SK-N-SH treated with all-trans-retinoic acid at 6 μM for 48 hours (cell line): Measurements from ENCODE around the gene TIPRL.

Experiments used
- OSR1 ChIP-seq: fragments of 250-450 bp; sonication (Bioruptor Pico); IDR thresholded peaks from 2 replicates; pipeline ENCODE4 v1.8.0; 2022; ENCODE audit warnings: moderate library complexity, mild to moderate bottlenecking, inconsistent platforms
- PPARA ChIP-seq: fragments of 250-450 bp; sonication (Bioruptor Pico); IDR thresholded peaks from 2 replicates; pipeline ENCODE4 v1.5.0; 2020; ENCODE audit warnings: mild to moderate bottlenecking, borderline replicate concordance
- RARB ChIP-seq: fragments of 250-450 bp; sonication (Bioruptor Pico); IDR thresholded peaks from 2 replicates; pipeline ENCODE4 v1.8.0; 2021; ENCODE audit warnings: mild to moderate bottlenecking, moderate library complexity
- SNAI2 ChIP-seq: fragments of 250-450 bp; sonication (Bioruptor Pico); IDR thresholded peaks from 2 replicates; pipeline ENCODE4 v1.5.0; 2020; ENCODE audit warnings: mild to moderate bottlenecking, moderate library complexity
- TCF4 ChIP-seq: fragments of 250-450 bp; sonication (Bioruptor Pico); IDR thresholded peaks from 2 replicates; pipeline ENCODE4 v1.8.0; 2021; ENCODE audit warnings: mild to moderate bottlenecking, moderate library complexity, borderline replicate concordance
- TOX ChIP-seq: fragments of 250-450 bp; sonication (Bioruptor Pico); IDR thresholded peaks from 2 replicates; pipeline ENCODE4 v1.8.0; 2021; ENCODE audit warnings: mild to moderate bottlenecking, moderate library complexity, borderline replicate concordance
- ZC3H10 ChIP-seq: fragments of 250-450 bp; sonication (Bioruptor Pico); IDR thresholded peaks from 2 replicates; pipeline ENCODE4 v1.5.1; 2021; ENCODE audit warnings: mild to moderate bottlenecking, moderate library complexity
- ZFP30 ChIP-seq: fragments of 450-650 bp; formaldehyde crosslinking; IDR thresholded peaks from 2 replicates; pipeline ENCODE4 v1.5.0; 2022; ENCODE audit warnings: mild to moderate bottlenecking, moderate library complexity
- TF ChIP-seq, protein P1 (sequence below): fragments of 250-450 bp; sonication (Bioruptor Pico); IDR thresholded peaks from 2 replicates; pipeline ENCODE4 v1.8.0; 2020; ENCODE audit warnings: mild to moderate bottlenecking, moderate library complexity, borderline replicate concordance

DNA sequence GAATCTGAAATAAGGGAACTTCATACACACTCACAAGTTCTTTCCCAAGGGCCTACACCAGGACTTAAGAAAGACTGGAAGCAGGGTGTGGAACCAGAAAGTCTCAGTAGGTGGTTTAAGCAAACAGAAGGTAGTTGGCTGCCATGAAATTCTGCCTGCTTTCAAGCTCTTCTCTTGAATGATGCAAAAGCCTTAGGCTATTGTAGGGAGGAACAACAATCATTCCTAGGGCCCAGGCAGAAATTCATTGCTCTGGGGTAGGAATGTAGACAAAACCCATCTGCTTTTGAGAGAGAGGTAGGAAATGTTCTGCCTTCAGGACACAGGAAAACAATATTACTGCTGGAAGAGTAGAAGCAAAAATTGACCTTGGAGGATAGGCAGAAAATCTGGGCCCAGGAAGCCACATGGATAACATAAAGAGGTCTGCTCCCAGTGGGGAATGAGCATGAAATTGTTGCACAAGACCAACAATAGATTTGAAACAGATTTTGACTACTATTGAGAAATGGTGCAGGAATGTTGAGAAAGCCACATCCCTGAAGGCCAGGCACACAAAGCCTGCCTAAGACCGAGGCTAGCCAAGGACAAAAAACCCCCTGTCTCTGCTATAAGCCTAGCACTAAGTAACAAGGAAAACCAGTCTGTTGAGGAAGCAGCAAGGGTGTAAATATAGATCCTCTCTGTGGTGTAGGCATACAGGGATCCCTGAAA, 24.3 kb downstream of the TIPRL start:
- TF ChIP-seq PPARA (CRISPR knock-in tag), result no peak
- TF ChIP-seq TCF4, result no peak
- TF ChIP-seq ZFP30 (CRISPR knock-in tag), result no peak
- no peak for TF ChIP-seq ZC3H10 (CRISPR knock-in tag)
- TF ChIP-seq SNAI2 (CRISPR knock-in tag), result no peak
- TF ChIP-seq RARB (CRISPR knock-in tag), result no peak
- TF ChIP-seq OSR1, result no peak
- TF ChIP-seq, protein P1, sequence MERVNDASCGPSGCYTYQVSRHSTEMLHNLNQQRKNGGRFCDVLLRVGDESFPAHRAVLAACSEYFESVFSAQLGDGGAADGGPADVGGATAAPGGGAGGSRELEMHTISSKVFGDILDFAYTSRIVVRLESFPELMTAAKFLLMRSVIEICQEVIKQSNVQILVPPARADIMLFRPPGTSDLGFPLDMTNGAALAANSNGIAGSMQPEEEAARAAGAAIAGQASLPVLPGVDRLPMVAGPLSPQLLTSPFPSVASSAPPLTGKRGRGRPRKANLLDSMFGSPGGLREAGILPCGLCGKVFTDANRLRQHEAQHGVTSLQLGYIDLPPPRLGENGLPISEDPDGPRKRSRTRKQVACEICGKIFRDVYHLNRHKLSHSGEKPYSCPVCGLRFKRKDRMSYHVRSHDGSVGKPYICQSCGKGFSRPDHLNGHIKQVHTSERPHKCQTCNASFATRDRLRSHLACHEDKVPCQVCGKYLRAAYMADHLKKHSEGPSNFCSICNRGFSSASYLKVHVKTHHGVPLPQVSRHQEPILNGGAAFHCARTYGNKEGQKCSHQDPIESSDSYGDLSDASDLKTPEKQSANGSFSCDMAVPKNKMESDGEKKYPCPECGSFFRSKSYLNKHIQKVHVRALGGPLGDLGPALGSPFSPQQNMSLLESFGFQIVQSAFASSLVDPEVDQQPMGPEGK (CRISPR knock-in tag), result no peak
- no peak for TF ChIP-seq TOX
